GM20000 (cell line): ENCODE measurements around the gene PRCC.

Source experiments
- DNase-seq: peaks from one replicate; pipeline ENCODE4 v3.0.0; 2012; ENCODE audit warnings: low spot score
- CTCF ChIP-seq: IDR thresholded peaks from 2 replicates; pipeline ENCODE4 v1.5.1; 2012; ENCODE audit warnings: mild to moderate bottlenecking, control low read depth; ENCODE audit errors: extremely low read depth, missing control alignments

Gene PRCC

GRCh38 chr1:156744786-156745419 is 22.4 kb upstream of the PRCC start:
- TF ChIP-seq CTCF: no peak
- DNase-seq: no peak

- DNase-seq: no peak
- TF ChIP-seq CTCF: no peak
Observed at GRCh38 chr1:156745881-156746280, 21.5 kb upstream of the PRCC start.

GRCh38 chr1:156746406-156746727 is 21.0 kb upstream of the PRCC start:
- no peak for DNase-seq
- TF ChIP-seq CTCF: no peak

GRCh38 chr1:156746728-156747631 is 20.4 kb upstream of the PRCC start:
- DNase-seq: peak; percentile 60
- peak; percentile 7 for TF ChIP-seq CTCF

GRCh38 chr1:156747742-156748669 is 19.3 kb upstream of the PRCC start:
- DNase-seq: no peak

GRCh38 chr1:156748670-156749418 is 18.5 kb upstream of the PRCC start:
- DNase-seq: no peak
- TF ChIP-seq CTCF: no peak

More at GRCh38 chr1:156747742-156748669, 19.3 kb upstream of the PRCC start:
- TF ChIP-seq CTCF: no peak
